CD14-positive monocyte (primary cell): Measurements from ENCODE around the gene HNF4A. TPM values are rescaled to one million over a fixed set of nuclear protein-coding genes. Genes with fewer than 3 reads are reported as not detected.

Experiments used
- DNase-seq, 3 donors: peaks; one replicate each; pipeline ENCODE4 v3.0.0-alpha.2; 2011 to 2022
- H2AFZ ChIP-seq: 2 replicates; pipeline ENCODE4 v1.6.0; 2012; ENCODE audit warnings: mild to moderate bottlenecking, low read depth, low read length, inconsistent platforms; ENCODE audit not compliant: insufficient read depth, poor library complexity, severe bottlenecking
- H3K27ac ChIP-seq, 2 donors: 1 replicate in 1 of 2; 2 replicates in 1 of 2; pipeline ENCODE4 v1.5.1; 2012 to 2013; ENCODE audit warnings: low read length in 2 of 2, control low read depth in 1 of 2, inconsistent platforms in 1 of 2, low read depth in 1 of 2, mild to moderate bottlenecking in 1 of 2
- H3K27me3 ChIP-seq, 2 donors: one replicate each; pipeline versions ENCODE4 v1.6.0 to v1.6.1; 2011 to 2013; ENCODE audit warnings: low read length in 2 of 2; ENCODE audit not compliant: control insufficient read depth in 2 of 2, insufficient read depth in 2 of 2
- H3K36me3 ChIP-seq, 2 donors: replicated peaks in 1 of 2; 1 replicate in 1 of 2; 2 replicates in 1 of 2; pipeline versions ENCODE4 v1.5.1 to v1.6.1; 2012 to 2013; ENCODE audit warnings: low read length in 2 of 2, control low read depth in 1 of 2, inconsistent platforms in 1 of 2, mild to moderate bottlenecking in 1 of 2; ENCODE audit not compliant: insufficient read depth in 2 of 2, control insufficient read depth in 1 of 2
- H3K4me1 ChIP-seq, 2 donors: 1 replicate in 1 of 2; 2 replicates in 1 of 2; pipeline versions ENCODE4 v1.5.1 to v1.6.1; 2012 to 2013; ENCODE audit warnings: low read length in 2 of 2, control low read depth in 1 of 2, inconsistent platforms in 1 of 2, mild to moderate bottlenecking in 1 of 2, moderate library complexity in 1 of 2; ENCODE audit not compliant: insufficient read depth in 2 of 2, control insufficient read depth in 1 of 2
- H3K4me2 ChIP-seq: replicated peaks from 2 replicates; pipeline ENCODE3; 2012; ENCODE audit warnings: low read length, moderate library complexity, mild to moderate bottlenecking; ENCODE audit not compliant: poor library complexity, severe bottlenecking; ENCODE audit errors: extremely low read depth
- H3K4me3 ChIP-seq, 3 experiments: fragments of 200-600 bp in 1 of 3; sonication (generic) in 1 of 3; replicated peaks in 1 of 3; 1 replicate in 2 of 3; 2 replicates in 1 of 3; pipeline ENCODE4 v1.5.1; 2011 to 2013; ENCODE audit warnings: low read length in 3 of 3, mild to moderate bottlenecking in 3 of 3, control low read depth in 2 of 3, low read depth in 2 of 3, inconsistent platforms in 1 of 3, moderate library complexity in 1 of 3
- H3K79me2 ChIP-seq: 2 replicates; pipeline ENCODE4 v1.6.0; 2012; ENCODE audit warnings: mild to moderate bottlenecking, control low read depth, inconsistent platforms, low read length, moderate library complexity; ENCODE audit not compliant: insufficient read depth
- H3K9ac ChIP-seq: 2 replicates; pipeline ENCODE4 v1.6.0; 2017; ENCODE audit warnings: low read length, mild to moderate bottlenecking; ENCODE audit not compliant: insufficient read depth, poor library complexity, severe bottlenecking
- H3K9me3 ChIP-seq, 2 donors: replicated peaks in 1 of 2; 1 replicate in 1 of 2; 2 replicates in 1 of 2; pipeline versions ENCODE4 v1.5.1 to v1.6.1; 2012 to 2013; ENCODE audit warnings: low read length in 2 of 2, control low read depth in 1 of 2; ENCODE audit not compliant: control insufficient read depth in 1 of 2, insufficient read depth in 1 of 2
- H4K20me1 ChIP-seq: 2 replicates; pipeline ENCODE4 v1.6.0; 2012; ENCODE audit warnings: mild to moderate bottlenecking, low read length, control low read depth, moderate library complexity; ENCODE audit not compliant: insufficient read depth
- H3K27ac Mint-ChIP-seq, 7 donors: one replicate each; pipeline ENCODE4 v1.8.0; 2020; ENCODE audit warnings: mild to moderate bottlenecking in 7 of 7, mixed read lengths in 7 of 7, moderate library complexity in 6 of 7, inconsistent platforms in 2 of 7
- H3K27me3 Mint-ChIP-seq, 3 donors: one replicate each; pipeline ENCODE4 v1.8.0; 2021 to 2022; ENCODE audit warnings: low read depth in 3 of 3, mild to moderate bottlenecking in 3 of 3, mixed read lengths in 3 of 3, moderate library complexity in 3 of 3, inconsistent platforms in 1 of 3
- H3K36me3 Mint-ChIP-seq, 2 donors: one replicate each; pipeline ENCODE4 v1.8.0; 2020; ENCODE audit warnings: mixed read lengths in 2 of 2, inconsistent platforms in 1 of 2, mild to moderate bottlenecking in 1 of 2
- H3K4me1 Mint-ChIP-seq: one replicate; pipeline ENCODE4 v1.8.0; 2020; ENCODE audit warnings: mild to moderate bottlenecking, mixed read lengths
- H3K4me3 Mint-ChIP-seq, 2 donors: one replicate each; pipeline ENCODE4 v1.8.0; 2020; ENCODE audit warnings: mild to moderate bottlenecking in 2 of 2, mixed read lengths in 2 of 2, moderate library complexity in 1 of 2
- H3K9me3 Mint-ChIP-seq, 7 donors: one replicate each; pipeline ENCODE4 v1.8.0; 2020 to 2022; ENCODE audit warnings: mixed read lengths in 7 of 7, mild to moderate bottlenecking in 6 of 7, moderate library complexity in 6 of 7, inconsistent platforms in 2 of 7
- WGBS: methylation state at CpG from one replicate; pipeline ENCODE4 v1.1.5; 2013; ENCODE audit warnings: missing lambda C conversion rate; ENCODE audit not compliant: insufficient coverage; 5-methylcytosine and 5-hydroxymethylcytosine counted together
- intact Hi-C, 2 donors: fragments of 100-400 bp; cut with micrococcal nuclease; formaldehyde crosslinking; loops; one replicate each; pipeline versions ENCODE4 v1.15.0 to v1.15.1; 2023
- polyA plus RNA-seq, 3 donors: library from polyadenylated mRNA; depleted of rRNA in 1 of 3; unstranded in 2 of 3; stranded (reverse) in 1 of 3; fragments of 300-500 nt in 2 of 3; fragments of >200 nt in 1 of 3; fragmentation: Illumina TruSeq in 2 of 3; gene quantifications; 1 replicate in 2 of 3; 2 replicates in 1 of 3; pipeline ENCODE4 v1.2.3, GENCODE V29; 2012 to 2021
- TF ChIP-seq, protein P1 (sequence below): fragments of 200-600 bp; IDR thresholded peaks from one replicate; pipeline ENCODE4 v1.8.0; 2022; ENCODE audit warnings: antibody characterized with exemption, mild to moderate bottlenecking

HNF4A gene
- polyA plus RNA-seq, 3 donors: not detected

DNA sequence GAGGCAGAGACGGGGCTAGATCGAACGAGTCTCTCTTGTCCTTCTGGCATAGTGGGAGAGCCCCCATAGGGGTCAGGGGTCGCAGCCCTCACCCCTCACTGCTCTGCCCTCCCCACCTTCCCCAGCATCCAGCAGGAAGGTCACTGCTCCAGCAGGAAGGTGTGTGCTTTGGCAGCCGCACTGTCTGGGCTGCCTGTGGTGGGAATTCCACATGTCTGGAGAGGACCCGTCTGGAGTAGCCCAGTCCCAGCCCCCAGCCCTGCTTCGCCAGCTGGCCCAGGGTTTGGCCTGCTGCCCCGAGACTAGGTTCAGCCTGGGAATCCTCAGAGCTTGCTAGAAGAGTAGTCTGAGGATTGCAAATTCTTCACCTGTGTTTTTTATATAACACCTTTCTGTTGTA, 21.2 kb upstream of the HNF4A start:
- H3K27ac Mint-ChIP-seq: no peak overlapping the region
- 83% methylated on average over 5 of the region's 8 CpGs for WGBS
- intact Hi-C loops: no loop called here

DNA sequence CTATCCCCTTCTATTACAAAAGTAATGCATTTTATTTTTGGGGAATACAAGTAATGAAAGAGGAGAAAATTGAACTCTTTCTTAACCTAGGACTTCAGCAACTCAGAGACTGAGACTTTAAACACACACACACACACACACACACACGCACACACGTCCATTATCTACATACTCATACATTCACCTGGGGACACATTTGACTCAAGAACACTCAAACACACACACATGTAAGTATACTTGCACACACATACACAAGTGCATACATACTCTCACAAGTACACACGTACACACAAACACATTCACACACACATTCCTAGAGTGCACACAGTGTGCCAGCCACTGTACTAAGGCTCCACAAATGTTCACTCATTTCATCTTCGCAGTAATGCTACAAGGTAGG, 20.8 kb upstream of the HNF4A start:
- Mint-ChIP-seq H3K4me1 (no peaks in the 10 kb centered on the region), H3K9me3 (no peaks in the 10 kb centered on the region), H3K27me3 (peaks cover 0 to 19% (median 14%) of the 10 kb centered on the region in 3 donors), H3K36me3 (no peaks in the 10 kb centered on the region), H3K4me3 (no peak overlapping the region), H3K27ac (no peak overlapping the region)
- no peaks in the 10 kb centered on the region for H3K4me1 ChIP-seq
- H3K79me2 ChIP-seq: no peaks in the 10 kb centered on the region
- H3K27me3 ChIP-seq: peaks cover 0 to 2% of the 10 kb centered on the region in 2 donors
- no peaks in the 10 kb centered on the region for H3K9me3 ChIP-seq
- DNase-seq: no peak
- no peak overlapping the region for H3K27ac ChIP-seq
- H3K36me3 ChIP-seq: no peaks in the 10 kb centered on the region
- H3K4me3 ChIP-seq: no peak overlapping the region
- no peak overlapping the region for H3K9ac ChIP-seq
- 87% methylated on average over 3 of the region's 4 CpGs for WGBS
- H4K20me1 ChIP-seq: no peaks in the 10 kb centered on the region
- intact Hi-C loops: no loop called here
- TF ChIP-seq, protein P1, sequence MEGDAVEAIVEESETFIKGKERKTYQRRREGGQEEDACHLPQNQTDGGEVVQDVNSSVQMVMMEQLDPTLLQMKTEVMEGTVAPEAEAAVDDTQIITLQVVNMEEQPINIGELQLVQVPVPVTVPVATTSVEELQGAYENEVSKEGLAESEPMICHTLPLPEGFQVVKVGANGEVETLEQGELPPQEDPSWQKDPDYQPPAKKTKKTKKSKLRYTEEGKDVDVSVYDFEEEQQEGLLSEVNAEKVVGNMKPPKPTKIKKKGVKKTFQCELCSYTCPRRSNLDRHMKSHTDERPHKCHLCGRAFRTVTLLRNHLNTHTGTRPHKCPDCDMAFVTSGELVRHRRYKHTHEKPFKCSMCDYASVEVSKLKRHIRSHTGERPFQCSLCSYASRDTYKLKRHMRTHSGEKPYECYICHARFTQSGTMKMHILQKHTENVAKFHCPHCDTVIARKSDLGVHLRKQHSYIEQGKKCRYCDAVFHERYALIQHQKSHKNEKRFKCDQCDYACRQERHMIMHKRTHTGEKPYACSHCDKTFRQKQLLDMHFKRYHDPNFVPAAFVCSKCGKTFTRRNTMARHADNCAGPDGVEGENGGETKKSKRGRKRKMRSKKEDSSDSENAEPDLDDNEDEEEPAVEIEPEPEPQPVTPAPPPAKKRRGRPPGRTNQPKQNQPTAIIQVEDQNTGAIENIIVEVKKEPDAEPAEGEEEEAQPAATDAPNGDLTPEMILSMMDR: no peak
- H2AFZ ChIP-seq: no peak overlapping the region
- H3K4me2 ChIP-seq: no peak overlapping the region

More for the DNA sequence above, 21.2 kb upstream of the HNF4A start:
- no peaks in the 10 kb centered on the region for H3K79me2 ChIP-seq
- no peak overlapping the region for H3K4me3 ChIP-seq
- no peak overlapping the region for H3K4me2 ChIP-seq
- H3K27me3 Mint-ChIP-seq: peaks cover 0 to 21% (median 14%) of the 10 kb centered on the region in 3 donors
- H3K27me3 ChIP-seq: peaks cover 0 to 2% of the 10 kb centered on the region in 2 donors
- H3K36me3 Mint-ChIP-seq: no peaks in the 10 kb centered on the region
- H3K36me3 ChIP-seq: no peaks in the 10 kb centered on the region
- H2AFZ ChIP-seq: no peak overlapping the region
- H3K27ac ChIP-seq: no peak overlapping the region
- H3K4me1 Mint-ChIP-seq: no peaks in the 10 kb centered on the region
- no peaks in the 10 kb centered on the region for H3K9me3 Mint-ChIP-seq
- no peak overlapping the region for H3K9ac ChIP-seq
- no peak for DNase-seq
- no peak overlapping the region for H3K4me3 Mint-ChIP-seq
- TF ChIP-seq, protein P1: no peak
- no peaks in the 10 kb centered on the region for H4K20me1 ChIP-seq
- H3K4me1 ChIP-seq: no peaks in the 10 kb centered on the region
- no peaks in the 10 kb centered on the region for H3K9me3 ChIP-seq
